ENCODE measurements around the gene ASB2.

DNA sequence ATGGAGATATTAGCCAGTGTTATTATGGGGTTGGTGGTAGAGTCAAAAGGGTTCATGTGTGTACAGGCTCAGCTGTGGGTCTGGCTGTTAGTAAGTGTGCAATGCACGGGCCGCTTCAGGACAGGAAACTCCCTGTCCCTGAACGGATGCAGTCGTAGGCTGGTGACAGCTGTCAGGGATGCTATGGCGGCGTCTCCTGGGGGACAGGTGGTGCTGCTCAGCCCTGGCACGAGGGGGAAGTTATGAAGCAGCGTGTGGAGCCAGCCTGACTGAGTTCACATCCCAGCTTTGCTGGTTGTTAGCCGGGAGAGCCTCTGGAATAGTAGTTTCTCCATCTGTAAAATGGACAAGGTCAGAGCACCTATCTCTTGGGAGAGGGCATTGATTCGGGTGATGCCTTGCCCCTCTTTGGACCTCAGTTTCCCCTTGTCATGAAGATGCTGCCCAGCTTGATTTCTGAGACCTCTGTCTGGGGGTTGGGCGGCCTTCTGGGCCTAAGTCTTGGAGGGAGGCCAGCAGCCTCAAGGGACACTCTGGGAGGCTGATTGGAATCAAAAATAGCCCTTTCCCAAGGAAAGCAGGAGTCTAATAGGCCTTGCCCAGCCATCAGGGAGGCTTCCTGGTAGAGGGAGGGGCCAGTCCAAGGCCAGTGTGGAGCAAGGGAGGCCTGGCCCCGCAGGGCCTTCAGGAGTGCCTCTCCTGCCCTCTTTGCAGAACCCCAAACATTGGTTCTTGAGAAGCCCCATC, 7.1 kb downstream of the ASB2 start:
- TF ChIP-seq SIN3A (IDR thresholded peaks at IDR 0.05; ENCODE audit: borderline replicate concordance, insufficient read depth, low read length): no peak
- TF ChIP-seq, protein P1, sequence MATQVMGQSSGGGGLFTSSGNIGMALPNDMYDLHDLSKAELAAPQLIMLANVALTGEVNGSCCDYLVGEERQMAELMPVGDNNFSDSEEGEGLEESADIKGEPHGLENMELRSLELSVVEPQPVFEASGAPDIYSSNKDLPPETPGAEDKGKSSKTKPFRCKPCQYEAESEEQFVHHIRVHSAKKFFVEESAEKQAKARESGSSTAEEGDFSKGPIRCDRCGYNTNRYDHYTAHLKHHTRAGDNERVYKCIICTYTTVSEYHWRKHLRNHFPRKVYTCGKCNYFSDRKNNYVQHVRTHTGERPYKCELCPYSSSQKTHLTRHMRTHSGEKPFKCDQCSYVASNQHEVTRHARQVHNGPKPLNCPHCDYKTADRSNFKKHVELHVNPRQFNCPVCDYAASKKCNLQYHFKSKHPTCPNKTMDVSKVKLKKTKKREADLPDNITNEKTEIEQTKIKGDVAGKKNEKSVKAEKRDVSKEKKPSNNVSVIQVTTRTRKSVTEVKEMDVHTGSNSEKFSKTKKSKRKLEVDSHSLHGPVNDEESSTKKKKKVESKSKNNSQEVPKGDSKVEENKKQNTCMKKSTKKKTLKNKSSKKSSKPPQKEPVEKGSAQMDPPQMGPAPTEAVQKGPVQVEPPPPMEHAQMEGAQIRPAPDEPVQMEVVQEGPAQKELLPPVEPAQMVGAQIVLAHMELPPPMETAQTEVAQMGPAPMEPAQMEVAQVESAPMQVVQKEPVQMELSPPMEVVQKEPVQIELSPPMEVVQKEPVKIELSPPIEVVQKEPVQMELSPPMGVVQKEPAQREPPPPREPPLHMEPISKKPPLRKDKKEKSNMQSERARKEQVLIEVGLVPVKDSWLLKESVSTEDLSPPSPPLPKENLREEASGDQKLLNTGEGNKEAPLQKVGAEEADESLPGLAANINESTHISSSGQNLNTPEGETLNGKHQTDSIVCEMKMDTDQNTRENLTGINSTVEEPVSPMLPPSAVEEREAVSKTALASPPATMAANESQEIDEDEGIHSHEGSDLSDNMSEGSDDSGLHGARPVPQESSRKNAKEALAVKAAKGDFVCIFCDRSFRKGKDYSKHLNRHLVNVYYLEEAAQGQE (IDR thresholded peaks at IDR 0.05; ENCODE audit: insufficient read depth in 1 of 2, low read depth in 2 of 2, low read length in 2 of 2): no peak
- TF ChIP-seq POLR2AphosphoS5 (IDR thresholded peaks at IDR 0.05; ENCODE audit: low read depth, low read length): no peak
- no peak for TF ChIP-seq TAF1 (IDR thresholded peaks at IDR 0.05; ENCODE audit: borderline replicate concordance, insufficient read depth, low read length)

Data from PFSK-1 (cell line).